Measurements from ENCODE around the gene CDKN2B. TPM values are rescaled to one million over a fixed set of nuclear protein-coding genes. Genes with fewer than 3 reads are reported as not detected.

Gene CDKN2B, protein sequence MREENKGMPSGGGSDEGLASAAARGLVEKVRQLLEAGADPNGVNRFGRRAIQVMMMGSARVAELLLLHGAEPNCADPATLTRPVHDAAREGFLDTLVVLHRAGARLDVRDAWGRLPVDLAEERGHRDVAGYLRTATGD
- 10.2 and 22.0 TPM in 2 replicates for total RNA-seq

DNA sequence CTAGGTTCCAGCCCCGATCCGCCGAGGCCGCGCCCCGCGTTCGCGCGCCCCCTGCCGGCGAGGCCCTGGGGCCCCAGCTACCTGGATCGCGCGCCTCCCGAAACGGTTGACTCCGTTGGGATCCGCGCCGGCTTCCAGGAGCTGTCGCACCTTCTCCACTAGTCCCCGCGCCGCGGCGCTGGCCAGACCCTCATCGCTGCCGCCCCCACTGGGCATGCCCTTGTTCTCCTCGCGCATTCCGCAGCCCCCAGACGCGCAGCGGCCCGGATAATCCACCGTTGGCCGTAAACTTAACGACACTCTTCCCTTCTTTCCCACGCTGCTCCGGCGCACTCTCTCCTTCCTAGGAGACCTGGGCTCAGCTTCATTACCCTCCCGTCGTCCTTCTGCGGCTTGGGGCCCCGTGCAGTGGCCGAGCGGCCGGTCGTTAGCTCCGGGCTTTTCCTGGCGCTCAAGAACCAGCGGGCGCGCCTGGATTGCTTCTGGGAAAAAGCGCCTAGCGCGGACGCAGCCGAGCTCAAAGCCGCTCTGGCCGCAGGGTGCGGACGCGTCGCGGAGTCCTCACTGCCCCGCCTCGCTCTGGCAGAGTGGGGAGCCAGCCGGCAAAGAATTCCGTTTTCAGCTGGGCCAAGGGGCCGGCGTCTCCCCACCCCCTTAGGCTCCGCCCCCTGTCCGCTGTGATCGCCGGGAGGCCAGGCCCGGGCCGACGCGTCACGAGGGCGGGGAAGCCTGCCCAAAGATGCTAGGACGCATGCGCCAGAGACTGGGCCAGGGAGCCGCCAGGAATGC, at the start of gene CDKN2B:
CDKN2B (minus strand) TSS at position 589 of the 789 bp plus-strand sequence; CDS start at position 237, 352 bp downstream.

DNA sequence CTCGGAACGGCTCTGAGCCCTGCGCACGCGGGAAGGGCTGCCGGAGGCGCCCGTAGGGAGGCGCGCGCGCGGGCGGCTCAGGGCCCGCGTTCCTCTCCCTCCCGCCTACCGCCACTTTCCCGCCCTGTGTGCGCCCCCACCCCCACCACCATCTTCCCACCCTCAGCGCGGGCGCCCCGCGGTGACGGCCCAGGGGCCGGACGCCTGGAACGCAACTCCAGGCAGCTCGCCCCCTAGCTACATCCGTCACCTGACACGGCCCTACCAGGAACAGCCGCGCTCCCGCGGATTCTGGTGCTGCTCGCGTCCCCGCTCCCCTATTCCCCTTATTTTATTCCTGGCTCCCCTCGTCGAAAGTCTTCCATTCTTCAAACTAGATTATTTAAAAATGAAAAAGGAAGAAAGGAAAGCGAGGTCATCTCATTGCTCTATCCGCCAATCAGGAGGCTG, 14.5 kb downstream of the CDKN2B start, which contains the start of gene CDKN2B-AS1:
CDKN2B-AS1 (plus strand) TSS at position 236 of the 450 bp plus-strand sequence.

DNA sequence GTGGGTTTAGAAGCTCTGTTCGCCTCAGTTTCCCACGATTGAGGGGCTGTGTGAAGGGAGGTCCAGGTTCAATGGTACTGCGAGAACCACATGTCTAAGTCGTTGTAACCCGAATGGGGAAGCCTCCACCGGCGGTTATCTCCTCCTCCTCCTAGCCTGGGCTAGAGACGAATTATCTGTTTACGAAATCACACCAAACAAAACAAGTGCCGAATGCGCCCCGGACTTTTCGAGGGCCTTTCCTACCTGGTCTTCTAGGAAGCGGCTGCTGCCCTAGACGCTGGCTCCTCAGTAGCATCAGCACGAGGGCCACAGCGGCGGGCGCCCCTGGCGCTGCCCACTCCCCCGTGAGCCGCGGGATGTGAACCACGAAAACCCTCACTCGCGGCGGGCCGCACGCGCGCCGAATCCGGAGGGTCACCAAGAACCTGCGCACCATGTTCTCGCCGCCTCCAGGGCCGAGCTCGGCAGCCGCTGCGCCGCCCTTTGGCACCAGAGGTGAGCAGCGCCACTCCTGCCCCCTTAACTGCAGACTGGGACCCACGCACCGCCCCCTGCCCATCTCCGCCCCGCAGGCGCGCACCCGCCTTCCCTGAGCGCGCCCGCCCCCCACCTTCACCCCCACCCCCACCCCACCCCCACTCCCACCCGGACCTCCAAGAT, 15.1 kb downstream of the CDKN2B start, which contains the start of gene CDKN2A:
CDKN2A (minus strand) TSS at position 500 of the 663 bp plus-strand sequence.

Other genes with a start within 250 kb of the CDKN2B start
- 33.5 and 49.5 TPM in 2 replicates for gene MTAP, start 206.7 kb downstream of the CDKN2B start, total RNA-seq
- 8.6 and 17.8 TPM in 2 replicates for gene CDKN2A, start 14.9 kb downstream of the CDKN2B start, total RNA-seq
- 1.5 and 3.7 TPM in 2 replicates for gene CDKN2B-AS1, start 14.5 kb downstream of the CDKN2B start, total RNA-seq

All from regular cardiac myocyte (primary cell).